GM12878 (cell line): ENCODE results near the gene OTUB2. TPM values are rescaled to one million over a fixed set of nuclear protein-coding genes. Genes with fewer than 3 reads are reported as not detected.

Source experiments
- ATAC-seq: fragments of 200-7000 bp; cut with Tn5 transposase; 3 replicates; pipeline ENCODE4 v1.9.1; 2020; ENCODE audit warnings: mild to moderate bottlenecking, moderate library complexity
- BruUV-seq: library from RNA; stranded (reverse); fragments of 400-500 nt; replicated peaks from 2 replicates; lab custom pipeline; 2021; lab: Mats Ljungman, UMichigan
- CTCF ChIA-PET: fragments of 300-600 bp; sonication (Branson Sonifier 250); formaldehyde crosslinking; extraction: SDS; loops from one replicate; lab custom pipeline; 2021; ENCODE audit warnings: inconsistent platforms; lab: Yijun Ruan, JAX
- POLR2A ChIA-PET: fragments of 350-600 bp; formaldehyde crosslinking; extraction: SDS; loops from one replicate; lab custom pipeline; 2021; ENCODE audit warnings: inconsistent platforms; lab: Charles Lee
- RAD21 ChIA-PET: fragments of 300-600 bp; sonication (Branson Sonifier 250); formaldehyde crosslinking; loops from one replicate; lab custom pipeline; 2023; ENCODE audit warnings: antibody characterized with exemption; ENCODE audit not compliant: unreplicated experiment; lab: Charles Lee
- SMC1A ChIA-PET: fragments of 300-600 bp; sonication (Branson Sonifier 250); formaldehyde crosslinking; loops from one replicate; lab custom pipeline; 2023; ENCODE audit not compliant: unreplicated experiment, uncharacterized antibody; lab: Charles Lee
- DNase-seq: peaks from one replicate; pipeline ENCODE4 v3.0.0-alpha.2; 2011; ENCODE audit warnings: low read depth, low spot score
- FAIRE-seq: peaks from 3 replicates; lab custom pipeline; 2011; peaks lifted over from hg19 to GRCh38; lab: Jason Lieb, UNC
- H2AFZ ChIP-seq: 2 replicates; pipeline ENCODE4 v1.6.0; 2011; ENCODE audit warnings: low read depth, low read length, control low read depth; ENCODE audit not compliant: control insufficient read depth
- H3K27ac ChIP-seq: 2 replicates; pipeline ENCODE4 v1.5.1; 2011; ENCODE audit warnings: control low read depth; ENCODE audit not compliant: control insufficient read depth, insufficient read depth
- H3K27me3 ChIP-seq, 2 experiments: replicated peaks in 1 of 2; 2 replicates each; pipeline versions ENCODE4 v1.6.0 to v1.6.1; 2011; ENCODE audit warnings: low read length in 1 of 2; ENCODE audit not compliant: control insufficient read depth in 2 of 2, insufficient read depth in 2 of 2
- H3K36me3 ChIP-seq, 2 experiments: 2 replicates each; pipeline ENCODE4 v1.5.1; 2011; ENCODE audit warnings: low read length in 1 of 2; ENCODE audit not compliant: control insufficient read depth in 2 of 2, insufficient read depth in 2 of 2
- H3K4me1 ChIP-seq: 2 replicates; pipeline ENCODE4 v1.6.1; 2011; ENCODE audit warnings: mild to moderate bottlenecking, low read length, moderate library complexity, mixed read lengths; ENCODE audit not compliant: control insufficient read depth, insufficient read depth
- H3K4me2 ChIP-seq: 2 replicates; pipeline ENCODE4 v1.6.0; 2011; ENCODE audit warnings: control low read depth; ENCODE audit not compliant: control insufficient read depth, insufficient read depth
- H3K4me3 ChIP-seq: fragments of 200-600 bp; sonication (generic); 2 replicates; pipeline ENCODE4 v1.5.1; 2016
- H3K79me2 ChIP-seq: 2 replicates; pipeline ENCODE4 v1.6.0; 2011; ENCODE audit warnings: low read length; ENCODE audit not compliant: control insufficient read depth, insufficient read depth
- H3K9ac ChIP-seq: 2 replicates; pipeline ENCODE4 v1.8.0; 2011; ENCODE audit warnings: low read length, control low read depth, mixed read lengths; ENCODE audit not compliant: control insufficient read depth, insufficient read depth
- H3K9me3 ChIP-seq: replicated peaks from 3 replicates; pipeline ENCODE4 v1.5.1; 2011; ENCODE audit warnings: mild to moderate bottlenecking, low read length; ENCODE audit not compliant: control insufficient read depth, insufficient read depth
- H4K20me1 ChIP-seq: 2 replicates; pipeline ENCODE4 v1.6.0; 2011; ENCODE audit not compliant: control insufficient read depth, insufficient read depth
- BCL11A ChIP-seq: IDR thresholded peaks from 2 replicates; pipeline ENCODE4 v1.6.1; 2011; ENCODE audit warnings: low read depth, low read length
- EGR1 ChIP-seq, 2 experiments: IDR thresholded peaks; 1 replicate in 1 of 2; 2 replicates in 1 of 2; pipeline ENCODE4 v1.6.1; 2011 to 2012; ENCODE audit warnings: low read depth in 2 of 2, low read length in 2 of 2, borderline replicate concordance in 1 of 2, mild to moderate bottlenecking in 1 of 2, moderate library complexity in 1 of 2
- KAT2A ChIP-seq: conservative IDR thresholded peaks from 2 replicates; pipeline ENCODE4 v1.6.1; 2011; ENCODE audit warnings: low read depth, low read length; ENCODE audit not compliant: control insufficient read depth
- POLR2A ChIP-seq: IDR thresholded peaks from 2 replicates; pipeline ENCODE4 v1.6.1; 2011; ENCODE audit warnings: low read depth, mild to moderate bottlenecking, low read length
- ZBTB4 ChIP-seq: fragments of 450-650 bp; formaldehyde crosslinking; IDR thresholded peaks from 2 replicates; pipeline ENCODE4 v1.4.0; 2022; ENCODE audit warnings: mild to moderate bottlenecking, moderate library complexity
- WGBS: methylation state at CpG from one replicate; pipeline ENCODE4 v1.1.6; 2016; ENCODE audit warnings: low lambda C conversion rate; ENCODE audit not compliant: insufficient replicate concordance, insufficient coverage; ENCODE audit errors: missing lambda C conversion rate; 5-methylcytosine and 5-hydroxymethylcytosine counted together
- in situ Hi-C: fragments of 300-500 bp; cut with MboI; formaldehyde crosslinking; loops from 9 replicates; pipeline ENCODE4 v1.14.3; 2018; ENCODE audit warnings: mixed read lengths
- intact Hi-C: fragments of 100-400 bp; cut with micrococcal nuclease; formaldehyde crosslinking; loops from one replicate; pipeline ENCODE4 v1.14.2; 2022; ENCODE audit not compliant: unreplicated experiment
- polyA plus RNA-seq, 11 experiments: library from polyadenylated mRNA; depleted of rRNA in 4 of 11; unstranded in 6 of 11; stranded (reverse) in 5 of 11; fragments of >200 nt; fragmentation: Nextera tagmentation in 4 of 11; fragmentation: Illumina TruSeq in 1 of 11; extraction: Ambion mirVana in 4 of 11; extraction: Trizol in 1 of 11; gene quantifications; 1 replicate in 1 of 11; 2 replicates in 10 of 11; pipeline versions ENCODE4 v1.2.1 to v1.2.3, GENCODE V29; 2011 to 2016; ENCODE audit warnings: inconsistent platforms in 2 of 11, missing spikeins in 2 of 11, low read depth in 1 of 11
- total RNA-seq, 4 experiments: library from RNA; depleted of rRNA in 3 of 4; stranded (reverse); fragments of >200 nt in 3 of 4; fragmentation: Illumina TruSeq in 1 of 4; extraction: Trizol in 1 of 4; gene quantifications; 2 replicates each; pipeline versions ENCODE4 v1.2.1 to v1.2.3, GENCODE V29; 2013 to 2021

Gene OTUB2
- total and polyA plus RNA-seq, 10 of the 15 experiments (the other 5 are each of a cell fraction or from before 2014, with no cell fraction given), result 0.05 to 0.82 (median 0.43) TPM

- POLR2A ChIA-PET, result no interaction called here
Measured at GRCh38 chr14:94045563-94046345, 19.6 kb downstream of the OTUB2 start.

More at GRCh38 chr14:94045563-94046345, 19.6 kb downstream of the OTUB2 start:
- Histone ChIP-seq H3K9ac (no peak overlapping the region), H3K4me3 (no peak overlapping the region), H4K20me1 (no peaks in the 10 kb centered on the region), H3K27ac (no peak overlapping the region), H3K36me3 (peaks cover 18 to 22% of the 10 kb centered on the region in 2 experiments; a peak in 3 of 4 replicates), H3K4me2 (no peak overlapping the region), H3K9me3 (no peaks in the 10 kb centered on the region), H3K4me1 (no peaks in the 10 kb centered on the region), H3K79me2 (no peaks in the 10 kb centered on the region), H2AFZ (no peak overlapping the region), H3K27me3 (no peaks in the 10 kb centered on the region)
- ChIA-PET RAD21 (interaction anchor here (0.7 to 2.6 kb wide), 2 partner anchors 35 to 91 kb away, joined by 3 to 6 read pairs; no protein-coding TSS in a partner anchor), SMC1A (interaction anchor here (1.4 kb wide), 1 partner anchor 11 kb away, joined by 4 read pairs; no protein-coding TSS in a partner anchor), CTCF (interaction anchor here (1.0 to 1.7 kb wide), 3 partner anchors 9 to 86 kb away, joined by 3 to 4 read pairs (median 3); no protein-coding TSS in a partner anchor)
- in situ Hi-C loops, result no loop called here
- 93% methylated on average over 19 of the region's 19 CpGs for WGBS
- FAIRE-seq (no peak), DNase-seq (no peak), ATAC-seq (no peak)
- no peak for TF ChIP-seq KAT2A
- TF ChIP-seq POLR2A, result 0 out of 2 replicates have a peak, but pooled peaks have one; percentile 33
- no peak for TF ChIP-seq EGR1 (IDR thresholded peaks at IDR 0.05; ENCODE audit: borderline replicate concordance in 1 of 2, low read depth in 2 of 2, low read length in 2 of 2)
- no peak for TF ChIP-seq BCL11A
- TF ChIP-seq ZBTB4, result no peak
- no TSS peak for BruUV-seq
- intact Hi-C loops, result no loop called here
